Heart right ventricle (tissue), 16 donors: ENCODE data around the gene ELMO1. TPM values are rescaled to one million over a fixed set of nuclear protein-coding genes. Genes with fewer than 3 reads are reported as not detected.

Source experiments
- ATAC-seq, 8 donors: fragments of 200-7000 bp; cut with Tn5 transposase; one replicate each; pipeline ENCODE4 v1.9.1; 2020; ENCODE audit warnings: mild to moderate bottlenecking in 8 of 8, moderate library complexity in 8 of 8, moderate number of reproducible peaks in 1 of 8
- DNase-seq, 2 donors: peaks; one replicate each; pipeline ENCODE4 v3.0.0-alpha.2; 2020
- H3K27ac ChIP-seq, 10 donors: fragments of 200-600 bp; sonication (generic) in 2 of 10; one replicate each; pipeline versions ENCODE4 v1.5.0 to v1.8.0; 2020 to 2022; ENCODE audit warnings: mild to moderate bottlenecking in 3 of 10
- H3K27me3 ChIP-seq, 7 donors: fragments of 200-600 bp; one replicate each; pipeline ENCODE4 v1.8.0; 2021 to 2022; ENCODE audit warnings: mild to moderate bottlenecking in 2 of 7
- H3K36me3 ChIP-seq, 9 donors: fragments of 200-600 bp; sonication (generic) in 1 of 9; one replicate each; pipeline versions ENCODE4 v1.5.0 to v1.8.0; 2020 to 2022; ENCODE audit warnings: mild to moderate bottlenecking in 2 of 9
- H3K4me1 ChIP-seq, 9 donors: fragments of 200-600 bp; sonication (generic) in 1 of 9; one replicate each; pipeline versions ENCODE4 v1.5.0 to v1.8.0; 2020 to 2022; ENCODE audit warnings: mild to moderate bottlenecking in 4 of 9
- H3K4me3 ChIP-seq, 10 donors: fragments of 200-600 bp; sonication (generic) in 2 of 10; one replicate each; pipeline versions ENCODE4 v1.5.0 to v1.8.0; 2020 to 2022; ENCODE audit warnings: mild to moderate bottlenecking in 7 of 10, moderate library complexity in 2 of 10
- H3K9me3 ChIP-seq, 11 donors: fragments of 200-600 bp in 10 of 11; sonication (generic) in 2 of 11; one replicate each; pipeline versions ENCODE4 v1.5.0 to v1.8.0; 2013 to 2022; ENCODE audit warnings: mild to moderate bottlenecking in 2 of 11, control low read depth in 1 of 11, moderate library complexity in 1 of 11
- CTCF ChIP-seq, 9 donors: fragments of 200-600 bp; sonication (generic) in 2 of 9; IDR thresholded peaks; one replicate each; pipeline versions ENCODE4 v1.5.0 to v1.8.0; 2021 to 2022; ENCODE audit warnings: antibody characterized with exemption in 9 of 9, mild to moderate bottlenecking in 5 of 9, moderate library complexity in 1 of 9
- WGBS, 2 donors: extraction: QIAGEN DNeasy Blood & Tissue Kit; methylation state at CpG; one replicate each; pipeline ENCODE4 v1.1.7; 2013; ENCODE audit warnings: inconsistent platforms in 1 of 2; 5-methylcytosine and 5-hydroxymethylcytosine counted together
- intact Hi-C, 10 donors: fragments of 100-400 bp; cut with DNase I; formaldehyde crosslinking; loops; one replicate each; pipeline versions ENCODE4 v1.11.1 to v1.14.2; 2022
- polyA plus RNA-seq, 2 donors: library from polyadenylated mRNA; stranded (reverse); fragments of 200-250 nt; gene quantifications; one replicate each; pipeline ENCODE4 v1.2.3, GENCODE V29; 2013
- total RNA-seq, 10 donors: library from RNA; stranded (reverse); fragmentation: NEBNext Ultra II Directional in 3 of 10; extraction: Animal tissue kit (Norgen Biotek cat#: 25700) in 3 of 10; gene quantifications; one replicate each; pipeline versions ENCODE4 v1.2.1 to v1.2.4, GENCODE V29; 2021 to 2023
- donor health status: Arrhythmogenic right ventricular cardiomyopathy.
- donor health status: ischemic (EF 13 %, LVEDD 7.1; RV severe dilation, severe dysfunction).
- donor health status: healthy with polysubstance abuse.
- donor health status: DM: no; HTN: yes; CAD: no.
- donor health status: DM: no; HTN: no; CAD: no.
- donor health status: ischemic (EF 25% LVEDD 6.9; RV normal size, moderate dysfunction).
- donor health status: ischemic (EF 25% LVEDD 5.7; RV mildly dilated, moderate dysfunction).
- donor health status: healthy.
- donor health status: DM: yes; HTN: yes; CAD: no.
- donor health status: Ischemic cardiomyopathy.
- donor health status: ischemic (EF 35%, LVEDD 5.7; RV mildly dilated, moderate dysfunction).
- donor health status: nonischemic (EF 11% LVEDD 7.7; RV severe dilation, severe dysfunction).
- donor health status: DM: yes; HTN: yes; CAD: no.
- donor health status: PGD.
- donor health status: ischemic (EF 29% LVEDD 5.4; RV normal size, mild dysfunction).
- donor health status: nonischemic (EF 23%, LVEDD 6.1; RV moderate dilation, normal function).

ELMO1 gene
- total and polyA plus RNA-seq, 12 donors, result 8.5 to 18.0 (median 13.9) TPM

GRCh38 chr7:36984710-36985312 lies 463.9 kb downstream of the ELMO1 start:
- Histone ChIP-seq H3K27ac (no peak overlapping the region), H3K36me3 (no peaks in the 10 kb centered on the region), H3K9me3 (no peaks in the 10 kb centered on the region), H3K4me3 (no peak overlapping the region), H3K4me1 (peaks cover 0 to 29% (median 11%) of the 10 kb centered on the region in 9 donors), H3K27me3 (peaks cover 0 to 4% (median 0%) of the 10 kb centered on the region in 7 donors)
- no peak for DNase-seq
- intact Hi-C loops, result loop anchor here in 8 of 10 donors (5.0 kb wide), 2 partner anchors 197 to 212 kb away; no protein-coding TSS in a partner anchor
- no peak for ATAC-seq
- no peak for TF ChIP-seq CTCF (IDR thresholded peaks at IDR 0.05)
- 36 to 43% methylated on average over 6 of the region's 6 CpGs for WGBS, 2 donors

- WGBS, 2 donors, result 74 to 76% methylated on average over 9 of the region's 9 CpGs
- no peak for DNase-seq
- ATAC-seq, result no peak
- Histone ChIP-seq H3K9me3 (no peaks in the 10 kb centered on the region), H3K4me1 (peaks cover 0 to 29% (median 12%) of the 10 kb centered on the region in 9 donors), H3K36me3 (no peaks in the 10 kb centered on the region), H3K27ac (no peak overlapping the region), H3K27me3 (peaks cover 0 to 4% (median 0%) of the 10 kb centered on the region in 7 donors), H3K4me3 (no peak overlapping the region)
- no peak for TF ChIP-seq CTCF (IDR thresholded peaks at IDR 0.05)
- intact Hi-C loops, result no loop called here
These were observed 464.6 kb downstream of the ELMO1 start for GRCh38 chr7:36984041-36984521.

- no peak for TF ChIP-seq CTCF (IDR thresholded peaks at IDR 0.05)
- ATAC-seq (no peak), DNase-seq (no peak)
- intact Hi-C loops, result no loop called here
- Histone ChIP-seq H3K27ac (no peak overlapping the region), H3K9me3 (no peaks in the 10 kb centered on the region), H3K27me3 (peaks cover 0 to 4% (median 0%) of the 10 kb centered on the region in 7 donors), H3K36me3 (no peaks in the 10 kb centered on the region), H3K4me1 (peaks cover 0 to 29% (median 12%) of the 10 kb centered on the region in 9 donors), H3K4me3 (no peak overlapping the region)
- 90 to 92% methylated on average over 3 of the region's 3 CpGs for WGBS, 2 donors
These were observed 465.9 kb downstream of the ELMO1 start for GRCh38 chr7:36982766-36983165.

- no peak for TF ChIP-seq CTCF (IDR thresholded peaks at IDR 0.05)
- DNase-seq (no peak), ATAC-seq (peak in 2 of 8 donors; percentile 42 to 64)
- Histone ChIP-seq H3K27ac (no peak overlapping the region), H3K4me3 (no peak overlapping the region), H3K27me3 (no peaks in the 10 kb centered on the region), H3K36me3 (no peaks in the 10 kb centered on the region), H3K9me3 (no peaks in the 10 kb centered on the region), H3K4me1 (peaks cover 0 to 12% (median 8%) of the 10 kb centered on the region in 9 donors)
- 32 to 38% methylated on average over 3 of the region's 3 CpGs for WGBS, 2 donors
- intact Hi-C loops, result loop anchor here in 1 of 10 donors (5.0 kb wide), 1 partner anchor 197 kb away; no protein-coding TSS in a partner anchor
These were observed 468.8 kb downstream of the ELMO1 start for GRCh38 chr7:36979810-36980248.
